ENCODE measurements around the gene PTGR3. TPM values are rescaled to one million over a fixed set of nuclear protein-coding genes. Genes with fewer than 3 reads are reported as not detected.
A peak's percentile ranks its signal among the peaks of the same experiment; 100 is the strongest.

The PTGR3 gene
- total and polyA plus RNA-seq, 2 donors, result 7.8 to 18.2 TPM

GRCh38 chr18:75250471-75250821 lies 41.5 kb upstream of the PTGR3 start:
- peaks cover 0 to 11% of the 10 kb centered on the region in 2 donors for H3K9me3 ChIP-seq (ENCODE audit: control insufficient read depth in 2 of 2, insufficient read depth in 1 of 2, low read length in 1 of 2)
- peaks cover 11 to 23% of the 10 kb centered on the region in 2 donors for H3K4me1 ChIP-seq (ENCODE audit: control insufficient read depth in 2 of 2, insufficient read depth in 2 of 2, low read length in 2 of 2)
- no peak overlapping the region for H3K27ac ChIP-seq (ENCODE audit: low read depth in 1 of 2, low read length in 1 of 2)
- H3K36me3 ChIP-seq (ENCODE audit: control insufficient read depth in 2 of 2, insufficient read depth in 2 of 2, low read length in 1 of 2), result no peaks in the 10 kb centered on the region
- no peak for DNase-seq (ENCODE audit: low read depth in 6 of 9, low spot score in 9 of 9)
- no peak overlapping the region for H3K4me3 ChIP-seq (ENCODE audit: low read length in 2 of 2)
- no peaks in the 10 kb centered on the region for H3K27me3 ChIP-seq (ENCODE audit: control insufficient read depth in 2 of 2, insufficient read depth in 1 of 2, low read length in 1 of 2)
- WGBS, result 96% methylated on average over 20 of the region's 20 CpGs

- H3K27ac ChIP-seq (ENCODE audit: low read depth in 1 of 2, low read length in 1 of 2), result no peak overlapping the region
- H3K36me3 ChIP-seq (ENCODE audit: control insufficient read depth in 2 of 2, insufficient read depth in 2 of 2, low read length in 1 of 2), result no peaks in the 10 kb centered on the region
- H3K27me3 ChIP-seq (ENCODE audit: control insufficient read depth in 2 of 2, insufficient read depth in 1 of 2, low read length in 1 of 2), result no peaks in the 10 kb centered on the region
- H3K9me3 ChIP-seq (ENCODE audit: control insufficient read depth in 2 of 2, insufficient read depth in 1 of 2, low read length in 1 of 2), result peaks cover 0 to 11% of the 10 kb centered on the region in 2 donors
- no peak overlapping the region for H3K4me3 ChIP-seq (ENCODE audit: low read length in 2 of 2)
- H3K4me1 ChIP-seq (ENCODE audit: control insufficient read depth in 2 of 2, insufficient read depth in 2 of 2, low read length in 2 of 2), result peaks cover 11 to 23% of the 10 kb centered on the region in 2 donors
- peak in 4 of 9 donors; percentile 30 to 57 (median 43) for DNase-seq (ENCODE audit: low read depth in 6 of 9, low spot score in 9 of 9)
- 89% methylated on average over 18 of the region's 18 CpGs for WGBS
Observed at GRCh38 chr18:75249672-75250470, 40.9 kb upstream of the PTGR3 start.

GRCh38 chr18:75249175-75249518 lies 40.2 kb upstream of the PTGR3 start:
- no peak for DNase-seq (ENCODE audit: low read depth in 6 of 9, low spot score in 9 of 9)
- Histone ChIP-seq H3K9me3 (ENCODE audit: control insufficient read depth in 2 of 2, insufficient read depth in 1 of 2, low read length in 1 of 2) (peaks cover 0 to 14% of the 10 kb centered on the region in 2 donors), H3K4me3 (ENCODE audit: low read length in 2 of 2) (no peak overlapping the region), H3K36me3 (ENCODE audit: control insufficient read depth in 2 of 2, insufficient read depth in 2 of 2, low read length in 1 of 2) (no peaks in the 10 kb centered on the region), H3K27me3 (ENCODE audit: control insufficient read depth in 2 of 2, insufficient read depth in 1 of 2, low read length in 1 of 2) (no peaks in the 10 kb centered on the region), H3K27ac (ENCODE audit: low read depth in 1 of 2, low read length in 1 of 2) (peak overlapping the region in 1 of 2 donors; percentile 2), H3K4me1 (ENCODE audit: control insufficient read depth in 2 of 2, insufficient read depth in 2 of 2, low read length in 2 of 2) (peaks cover 11 to 23% of the 10 kb centered on the region in 2 donors)
- WGBS, result 93% methylated on average over 9 of the region's 9 CpGs

GRCh38 chr18:75248426-75249174 lies 39.7 kb upstream of the PTGR3 start:
- Histone ChIP-seq H3K4me3 (ENCODE audit: low read length in 2 of 2) (no peak overlapping the region), H3K36me3 (ENCODE audit: control insufficient read depth in 2 of 2, insufficient read depth in 2 of 2, low read length in 1 of 2) (no peaks in the 10 kb centered on the region), H3K9me3 (ENCODE audit: control insufficient read depth in 2 of 2, insufficient read depth in 1 of 2, low read length in 1 of 2) (peaks cover 0 to 14% of the 10 kb centered on the region in 2 donors), H3K27me3 (ENCODE audit: control insufficient read depth in 2 of 2, insufficient read depth in 1 of 2, low read length in 1 of 2) (no peaks in the 10 kb centered on the region), H3K4me1 (ENCODE audit: control insufficient read depth in 2 of 2, insufficient read depth in 2 of 2, low read length in 2 of 2) (peaks cover 11 to 23% of the 10 kb centered on the region in 2 donors), H3K27ac (ENCODE audit: low read depth in 1 of 2, low read length in 1 of 2) (peak overlapping the region in 1 of 2 donors; percentile 77)
- no peak for DNase-seq (ENCODE audit: low read depth in 6 of 9, low spot score in 9 of 9)
- WGBS, result 95% methylated on average over 20 of the region's 20 CpGs

GRCh38 chr18:75247611-75248421 lies 38.9 kb upstream of the PTGR3 start:
- Histone ChIP-seq H3K27ac (ENCODE audit: low read depth in 1 of 2, low read length in 1 of 2) (peak overlapping the region in 1 of 2 donors; percentile 77), H3K4me3 (ENCODE audit: low read length in 2 of 2) (peak overlapping the region; percentile 27 to 45), H3K9me3 (ENCODE audit: control insufficient read depth in 2 of 2, insufficient read depth in 1 of 2, low read length in 1 of 2) (peaks cover 0 to 16% of the 10 kb centered on the region in 2 donors), H3K36me3 (ENCODE audit: control insufficient read depth in 2 of 2, insufficient read depth in 2 of 2, low read length in 1 of 2) (no peaks in the 10 kb centered on the region), H3K27me3 (ENCODE audit: control insufficient read depth in 2 of 2, insufficient read depth in 1 of 2, low read length in 1 of 2) (no peaks in the 10 kb centered on the region), H3K4me1 (ENCODE audit: control insufficient read depth in 2 of 2, insufficient read depth in 2 of 2, low read length in 2 of 2) (peaks cover 11 to 23% of the 10 kb centered on the region in 2 donors)
- WGBS, result 39% methylated on average over 8 of the region's 8 CpGs
- peak in 7 of 9 donors; percentile 41 to 84 (median 56) for DNase-seq (ENCODE audit: low read depth in 6 of 9, low spot score in 9 of 9)

GRCh38 chr18:75246721-75247610 lies 38.0 kb upstream of the PTGR3 start:
- Histone ChIP-seq H3K4me3 (ENCODE audit: low read length in 2 of 2) (peak overlapping the region; percentile 27 to 45), H3K4me1 (ENCODE audit: control insufficient read depth in 2 of 2, insufficient read depth in 2 of 2, low read length in 2 of 2) (peaks cover 11 to 23% of the 10 kb centered on the region in 2 donors), H3K27ac (ENCODE audit: low read depth in 1 of 2, low read length in 1 of 2) (peak overlapping the region; percentile 72 to 77), H3K9me3 (ENCODE audit: control insufficient read depth in 2 of 2, insufficient read depth in 1 of 2, low read length in 1 of 2) (peaks cover 0 to 16% of the 10 kb centered on the region in 2 donors), H3K27me3 (ENCODE audit: control insufficient read depth in 2 of 2, insufficient read depth in 1 of 2, low read length in 1 of 2) (no peaks in the 10 kb centered on the region), H3K36me3 (ENCODE audit: control insufficient read depth in 2 of 2, insufficient read depth in 2 of 2, low read length in 1 of 2) (no peaks in the 10 kb centered on the region)
- DNase-seq (ENCODE audit: low read depth in 6 of 9, low spot score in 9 of 9), result peak in 2 of 9 donors; percentile 16 to 34
- 69% methylated on average over 10 of the region's 10 CpGs for WGBS

GRCh38 chr18:75244351-75245313 lies 35.7 kb upstream of the PTGR3 start:
- no peak for DNase-seq (ENCODE audit: low read depth in 6 of 9, low spot score in 9 of 9)
- H3K4me3 ChIP-seq (ENCODE audit: low read length in 2 of 2), result no peak overlapping the region
- peaks cover 11 to 23% of the 10 kb centered on the region in 2 donors for H3K4me1 ChIP-seq (ENCODE audit: control insufficient read depth in 2 of 2, insufficient read depth in 2 of 2, low read length in 2 of 2)
- H3K9me3 ChIP-seq (ENCODE audit: control insufficient read depth in 2 of 2, insufficient read depth in 1 of 2, low read length in 1 of 2), result peaks cover 0 to 14% of the 10 kb centered on the region in 2 donors
- H3K36me3 ChIP-seq (ENCODE audit: control insufficient read depth in 2 of 2, insufficient read depth in 2 of 2, low read length in 1 of 2), result no peaks in the 10 kb centered on the region
- WGBS, result 98% methylated on average over 19 of the region's 19 CpGs
- no peaks in the 10 kb centered on the region for H3K27me3 ChIP-seq (ENCODE audit: control insufficient read depth in 2 of 2, insufficient read depth in 1 of 2, low read length in 1 of 2)
- H3K27ac ChIP-seq (ENCODE audit: low read depth in 1 of 2, low read length in 1 of 2), result no peak overlapping the region

Measured in thymus (tissue), 11 donors.